ENCODE data around the gene FBN1.

Gene FBN1

DNA sequence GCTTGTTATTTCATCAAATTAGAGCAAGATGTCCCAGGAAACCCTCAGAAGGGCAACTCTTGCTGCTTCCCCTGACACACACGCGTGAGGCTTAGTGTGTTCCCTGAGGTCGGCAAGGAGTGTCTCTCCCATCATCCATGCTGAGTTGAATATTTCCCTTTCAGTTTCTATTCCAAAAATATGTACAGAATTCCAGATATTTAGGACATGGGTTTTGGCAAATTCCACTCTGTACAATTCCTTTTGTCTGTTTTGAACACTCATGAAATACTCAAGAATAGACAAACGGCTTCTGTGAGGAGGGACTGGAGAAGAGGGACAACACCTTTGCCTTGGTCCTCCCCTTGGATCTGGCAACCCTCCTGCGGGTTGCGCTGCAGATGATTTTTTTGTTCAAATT is 176.2 kb downstream of the FBN1 start:
- no peak for DNase-seq (ENCODE audit: low spot score)

DNA sequence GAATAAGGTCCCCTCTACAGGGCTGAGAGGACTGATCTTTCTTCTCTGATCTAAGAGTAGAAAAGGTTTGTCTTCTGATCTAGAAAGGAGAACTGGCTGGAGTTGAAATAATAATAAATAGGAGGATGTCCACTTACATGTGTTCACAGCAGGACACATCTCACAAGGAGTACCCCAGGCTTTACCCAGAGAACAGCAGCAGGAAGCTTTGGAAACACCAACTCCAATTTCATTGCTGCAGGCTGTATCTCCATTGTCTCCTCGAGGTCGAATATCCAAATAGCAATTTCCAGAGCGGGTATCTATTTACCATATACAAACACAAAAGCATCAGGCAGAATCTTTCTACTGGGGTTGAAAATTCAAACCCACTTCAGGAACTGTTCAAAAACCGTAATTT is 177.7 kb downstream of the FBN1 start:
- DNase-seq (ENCODE audit: low spot score): no peak

DNA sequence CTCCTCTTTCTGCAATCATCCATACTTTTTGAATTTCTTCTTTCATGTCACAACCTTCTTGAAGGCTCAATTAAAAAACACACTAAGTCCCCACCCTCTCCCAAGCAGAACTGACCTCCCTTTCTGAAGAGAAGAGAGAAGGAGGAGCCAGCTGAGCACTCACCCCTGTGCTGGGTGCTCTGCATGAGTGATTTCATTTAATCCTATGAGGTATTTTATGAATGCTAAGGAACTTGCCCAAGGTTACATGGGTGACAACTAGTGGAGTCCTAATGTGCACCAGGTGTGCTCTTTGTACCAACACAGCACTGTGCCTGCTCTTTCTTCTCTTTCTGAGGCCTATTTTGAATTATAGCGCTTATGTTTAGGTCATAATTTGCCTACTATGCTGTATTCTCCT is 178.7 kb downstream of the FBN1 start:
- no peak for DNase-seq (ENCODE audit: low spot score)

DNA sequence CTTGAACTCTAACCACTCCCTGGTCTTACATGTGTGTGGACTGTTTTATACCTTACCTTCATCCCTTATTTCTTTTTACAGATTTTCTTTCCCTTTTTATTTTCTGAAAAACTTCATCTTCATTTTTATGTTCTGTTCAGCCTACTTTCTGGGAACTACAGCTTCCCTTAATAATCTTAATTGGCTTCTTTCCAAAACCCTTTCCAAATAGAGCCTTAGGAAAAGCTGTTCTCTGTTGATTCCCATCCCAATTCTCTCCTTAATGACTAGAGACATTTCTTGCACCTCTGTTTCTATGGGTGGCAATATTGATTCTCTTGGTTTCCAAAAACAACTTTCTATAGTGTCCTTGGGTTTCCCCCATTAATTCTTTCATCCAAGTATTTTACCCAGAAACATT is 179.4 kb downstream of the FBN1 start:
- no peak for DNase-seq (ENCODE audit: low spot score)

DNA sequence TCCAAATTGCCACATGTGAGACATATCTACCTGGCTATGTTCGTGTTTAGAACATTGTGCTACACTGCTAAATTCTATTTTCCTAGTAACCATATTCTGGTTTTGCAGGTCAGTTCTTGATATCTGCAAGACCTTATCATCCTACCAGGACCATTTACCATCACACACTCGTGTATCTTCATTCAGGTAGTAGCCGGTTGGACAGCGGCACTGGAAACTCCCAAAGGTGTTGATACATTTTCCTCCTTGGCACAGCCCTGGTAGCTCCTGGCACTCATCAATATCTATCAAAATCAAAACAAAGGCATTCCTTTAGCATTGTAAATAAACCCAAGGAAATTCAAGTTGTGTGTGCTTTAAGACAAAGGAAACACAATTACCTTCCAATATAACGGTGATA is 180.1 kb downstream of the FBN1 start:
- DNase-seq (ENCODE audit: low spot score): no peak

DNA sequence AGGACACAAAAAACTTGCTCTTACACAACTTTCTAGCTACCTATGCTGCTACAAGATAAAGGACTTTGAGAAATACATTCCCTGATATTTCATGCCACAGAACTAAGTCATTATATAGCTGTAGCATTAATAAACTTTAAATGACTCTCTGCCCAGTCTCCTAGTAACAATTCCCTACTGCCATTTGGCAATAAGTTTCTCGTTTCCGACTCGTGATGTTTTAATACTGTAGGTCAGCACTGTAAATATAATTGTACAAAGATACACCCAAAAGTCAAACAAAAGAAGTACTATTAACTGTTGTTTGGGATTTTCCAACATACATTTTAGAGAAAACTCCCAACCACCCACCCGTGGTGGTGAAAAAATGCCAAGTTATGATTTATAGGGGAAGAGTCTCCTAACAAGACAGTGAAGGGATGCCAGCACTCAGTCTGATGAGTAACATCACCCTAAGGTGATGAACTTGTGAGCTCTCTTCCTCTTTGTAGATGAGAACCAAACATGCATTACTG is 182.1 kb downstream of the FBN1 start:
- DNase-seq (ENCODE audit: low spot score): no peak

DNA sequence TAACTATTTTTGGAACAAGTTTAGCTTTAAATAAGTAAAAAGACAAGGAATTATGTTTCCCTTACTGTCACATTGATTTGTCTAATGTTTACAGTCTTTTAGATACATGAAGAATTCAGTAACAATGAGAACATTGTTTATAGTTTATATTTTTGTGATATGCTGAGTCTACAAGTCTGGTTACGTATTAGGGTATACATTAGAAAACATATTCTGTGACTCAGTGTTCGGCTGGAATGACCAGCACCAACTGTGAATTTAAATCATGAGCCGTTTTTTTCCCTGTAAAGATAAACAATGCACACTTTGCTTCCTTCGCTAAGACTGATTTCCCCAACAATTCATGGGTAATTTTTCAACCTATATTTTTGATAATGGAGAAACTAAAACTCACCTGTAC is 182.8 kb downstream of the FBN1 start:
- DNase-seq (ENCODE audit: low spot score): no peak

DNA sequence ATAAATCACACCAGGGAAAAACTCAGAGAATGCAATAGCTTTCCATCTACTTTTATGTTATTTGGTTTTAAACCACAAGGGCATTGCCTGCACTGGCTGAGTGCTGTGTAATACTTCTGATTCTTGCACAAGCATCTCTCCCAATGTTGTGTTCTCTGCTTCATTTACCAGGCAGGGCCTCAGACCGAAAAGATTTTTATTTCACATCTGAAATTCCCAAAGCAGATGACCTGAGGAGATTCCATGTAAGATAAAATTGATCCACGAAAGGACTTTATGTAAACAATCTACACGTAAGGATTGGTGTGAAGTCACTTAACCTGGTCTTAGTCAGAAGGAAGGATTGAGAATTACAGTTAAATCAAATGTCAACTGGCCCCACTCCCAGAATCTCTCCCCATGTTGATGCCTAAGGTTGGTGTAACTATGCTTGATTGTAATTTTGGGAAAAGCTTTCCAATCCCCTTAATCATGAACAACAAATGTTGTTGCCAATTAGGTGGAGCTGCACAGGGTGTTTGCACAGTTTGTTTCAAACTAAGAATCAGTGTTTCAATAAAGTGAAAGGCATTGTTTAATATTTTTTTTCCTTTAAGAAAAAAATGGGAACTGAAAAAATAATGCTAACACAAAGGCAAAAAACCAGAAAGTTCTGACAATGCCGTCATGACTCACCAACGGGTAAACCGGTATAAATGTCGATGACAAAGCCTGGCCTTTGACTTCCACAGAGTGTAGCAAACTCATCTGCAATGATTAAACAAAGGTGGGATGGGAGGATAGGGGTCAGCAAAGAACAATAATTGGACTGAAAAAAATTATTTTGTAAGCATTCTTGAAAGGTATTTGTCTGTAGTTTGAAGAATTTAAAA is 185.7 kb downstream of the FBN1 start:
- DNase-seq (ENCODE audit: low spot score): no peak

DNA sequence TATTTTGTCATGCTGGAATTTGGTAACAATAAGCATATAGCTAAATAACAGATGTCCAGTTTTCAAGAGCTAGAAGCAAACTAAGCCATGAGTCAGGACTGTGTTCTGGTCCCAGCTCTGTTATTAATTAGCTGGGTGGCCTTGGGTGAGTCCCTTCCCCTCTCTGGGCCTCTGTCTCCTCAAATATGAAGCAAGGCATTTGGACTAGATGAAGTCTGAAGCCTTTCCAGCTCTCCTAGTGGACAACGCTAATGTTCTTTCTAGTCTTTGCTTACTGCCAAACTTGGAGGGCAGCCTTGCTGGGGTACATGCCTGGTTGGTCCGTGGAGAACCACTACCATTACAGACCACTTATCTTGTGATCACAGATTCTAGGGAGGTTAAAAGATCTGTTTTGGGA is 186.6 kb downstream of the FBN1 start:
- no peak for DNase-seq (ENCODE audit: low spot score)

DNA sequence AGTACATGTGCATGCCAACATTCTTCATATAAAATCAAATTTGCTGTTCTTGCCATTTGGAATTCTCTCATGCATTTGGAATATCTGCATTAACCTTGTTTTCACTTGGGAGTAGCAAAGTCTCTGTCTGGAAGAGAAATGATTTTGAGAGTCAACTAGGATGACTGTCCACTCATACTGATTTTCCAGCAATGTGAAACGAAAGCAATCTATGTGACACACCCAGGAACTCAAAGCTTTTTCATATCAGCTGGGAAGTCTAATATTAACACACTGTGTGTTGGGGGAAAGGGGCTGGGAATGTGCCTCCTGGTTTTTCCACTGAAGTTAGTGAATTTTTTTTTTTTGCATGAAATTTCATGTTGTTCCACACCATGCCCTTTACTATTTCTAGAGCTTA is 189.4 kb downstream of the FBN1 start:
- no peak for DNase-seq (ENCODE audit: low spot score)

DNA sequence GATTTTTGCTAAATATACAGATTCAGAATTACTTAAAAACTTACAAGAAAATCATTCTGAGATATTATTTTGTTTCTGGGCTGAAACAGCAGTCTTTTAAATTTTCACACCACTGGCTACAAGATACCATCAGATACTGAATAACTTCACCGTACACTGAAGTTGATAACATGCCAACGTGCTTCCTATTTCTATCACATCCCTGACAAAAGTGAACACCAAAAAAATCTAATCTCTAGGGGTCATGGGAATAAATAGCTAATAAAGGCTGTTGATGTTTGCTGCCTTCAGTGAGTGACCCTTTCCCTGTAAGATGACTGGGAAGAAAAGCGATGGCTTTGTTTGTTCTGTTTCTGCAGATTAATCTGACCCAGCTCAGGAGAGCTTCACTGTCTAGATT is 193.8 kb downstream of the FBN1 start:
- no peak for DNase-seq (ENCODE audit: low spot score)

DNA sequence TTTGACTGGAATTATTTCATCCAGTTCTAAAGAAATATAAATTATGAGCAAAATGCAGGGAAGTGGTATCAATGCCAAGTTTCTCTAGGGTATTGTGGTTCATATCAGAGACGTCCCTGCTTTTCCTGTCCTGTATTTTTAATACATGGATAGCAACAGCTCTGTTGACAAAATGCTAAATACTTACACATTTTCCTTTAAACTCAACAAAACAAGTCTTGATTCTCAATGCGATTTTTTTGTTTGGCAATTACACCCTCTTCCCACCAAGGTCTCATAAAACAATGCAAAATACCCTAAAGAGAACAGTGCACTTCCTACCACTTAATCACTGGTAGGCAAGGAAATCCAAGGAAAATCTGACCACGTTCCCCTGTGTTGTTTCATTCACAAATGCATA is 194.3 kb downstream of the FBN1 start:
- no peak for DNase-seq (ENCODE audit: low spot score)

DNA sequence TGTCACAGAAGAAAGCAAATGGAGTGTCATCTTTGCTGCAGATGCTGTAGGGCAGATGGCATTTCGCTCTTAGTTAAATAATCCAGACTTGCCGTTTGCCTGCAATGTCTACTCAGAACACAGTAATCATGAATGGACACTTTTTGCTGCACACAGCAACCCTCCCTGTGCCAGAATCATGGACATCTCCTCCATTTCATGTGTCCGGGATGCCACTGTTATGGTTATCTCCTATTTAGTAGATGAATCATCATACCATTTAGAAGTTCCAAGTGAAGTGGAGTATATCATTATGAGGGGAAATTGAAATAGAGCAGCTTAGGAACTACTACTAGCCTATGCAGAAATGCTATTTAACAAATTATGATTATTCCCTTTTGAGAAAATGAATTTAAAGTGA is 195.8 kb downstream of the FBN1 start:
- DNase-seq (ENCODE audit: low spot score): no peak

DNA sequence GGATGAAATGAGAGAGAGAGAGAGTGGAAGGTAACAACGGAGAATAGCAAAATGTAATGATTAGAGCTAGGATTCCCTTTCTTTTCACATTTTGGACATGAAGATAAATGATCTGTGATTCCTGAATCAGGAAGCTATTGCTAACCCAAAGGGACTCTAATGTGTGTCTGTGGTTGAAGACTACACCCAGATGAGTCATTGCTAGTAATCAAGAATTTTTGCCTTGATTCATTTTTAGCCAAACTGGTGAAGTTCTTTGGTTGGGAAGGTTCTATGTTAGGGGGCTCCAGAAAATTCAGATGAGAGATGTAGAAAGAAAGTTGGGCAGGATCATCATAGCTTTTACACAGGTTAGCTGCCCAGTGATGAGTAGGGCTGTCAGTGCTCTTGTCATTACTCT is 197.9 kb downstream of the FBN1 start:
- no peak for DNase-seq (ENCODE audit: low spot score)

DNA sequence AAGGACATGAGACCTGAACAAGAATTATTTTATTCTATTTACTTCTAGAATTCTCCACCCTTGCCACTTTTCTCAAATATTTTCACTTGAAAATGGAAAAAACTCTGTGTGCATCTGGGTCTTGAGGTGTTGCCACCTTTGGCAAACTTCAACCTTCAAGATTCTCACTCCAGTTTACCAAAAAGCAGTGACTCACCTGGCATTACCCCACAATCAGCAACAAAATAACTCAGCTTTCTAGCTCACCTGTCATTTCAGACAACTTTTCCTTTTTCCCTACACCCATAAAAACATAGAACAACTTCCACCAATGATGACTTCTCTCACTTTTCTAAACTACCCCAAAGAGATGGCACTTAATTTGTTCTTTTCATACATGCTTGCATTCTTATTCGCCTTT is 198.5 kb downstream of the FBN1 start:
- no peak for DNase-seq (ENCODE audit: low spot score)

DNA sequence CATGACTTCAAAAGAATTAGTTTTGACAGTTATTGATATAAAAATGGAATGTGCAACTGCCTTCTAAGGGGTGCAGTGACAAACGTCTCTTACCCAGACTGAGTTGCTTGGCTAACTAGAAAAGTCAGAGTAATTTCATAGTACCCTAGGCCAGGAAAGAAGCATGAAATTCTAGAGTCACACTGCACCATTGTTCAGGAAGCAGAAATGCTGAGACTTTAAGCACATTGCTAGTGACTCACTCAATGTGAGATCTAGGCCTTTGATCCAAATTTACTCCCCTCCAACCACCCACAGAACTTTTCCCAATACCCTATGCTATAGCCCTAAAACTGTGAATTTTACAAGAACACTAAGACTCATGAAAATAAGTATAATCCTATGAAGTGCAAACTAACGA is 203.5 kb downstream of the FBN1 start:
- DNase-seq (ENCODE audit: low spot score): no peak

DNA sequence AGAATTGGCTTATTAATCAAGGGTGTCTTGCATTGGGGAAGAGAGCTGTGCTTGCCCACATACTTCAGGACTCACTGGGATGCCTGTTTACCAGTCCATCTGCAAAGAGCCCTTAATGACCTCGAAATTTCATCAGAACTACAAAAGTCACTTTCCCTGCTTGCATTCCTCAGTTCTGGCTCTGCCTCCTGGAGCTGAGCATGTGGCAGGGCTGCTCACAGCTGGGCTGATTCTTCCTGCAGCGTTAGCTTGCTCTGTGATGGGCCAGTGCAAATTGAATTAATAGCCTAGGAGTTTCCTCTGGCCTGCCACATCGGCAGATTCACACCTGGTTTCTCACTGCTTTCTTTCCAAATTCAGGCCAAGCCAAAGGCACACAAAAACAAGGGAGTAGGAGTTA is 205.4 kb downstream of the FBN1 start:
- DNase-seq (ENCODE audit: low spot score): no peak

DNA sequence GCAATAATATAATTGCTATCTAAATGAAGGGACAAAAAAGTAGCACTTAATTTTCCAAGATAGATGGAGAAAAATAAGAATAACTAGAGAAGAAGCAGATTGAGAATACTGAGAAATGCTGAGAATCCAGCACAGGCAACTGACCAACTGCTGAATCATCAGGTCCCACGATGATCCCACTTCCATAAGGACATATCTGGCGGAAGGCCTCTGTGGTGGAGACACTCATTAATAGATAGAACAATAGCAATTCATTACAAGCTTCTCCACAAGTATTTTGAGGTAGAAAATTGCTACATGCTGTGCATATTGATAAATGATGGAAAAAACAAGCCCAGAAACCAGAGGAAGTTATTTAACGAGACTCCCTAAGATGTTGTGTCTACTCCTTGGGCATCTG is 208.3 kb downstream of the FBN1 start:
- no peak for DNase-seq (ENCODE audit: low spot score)

DNA sequence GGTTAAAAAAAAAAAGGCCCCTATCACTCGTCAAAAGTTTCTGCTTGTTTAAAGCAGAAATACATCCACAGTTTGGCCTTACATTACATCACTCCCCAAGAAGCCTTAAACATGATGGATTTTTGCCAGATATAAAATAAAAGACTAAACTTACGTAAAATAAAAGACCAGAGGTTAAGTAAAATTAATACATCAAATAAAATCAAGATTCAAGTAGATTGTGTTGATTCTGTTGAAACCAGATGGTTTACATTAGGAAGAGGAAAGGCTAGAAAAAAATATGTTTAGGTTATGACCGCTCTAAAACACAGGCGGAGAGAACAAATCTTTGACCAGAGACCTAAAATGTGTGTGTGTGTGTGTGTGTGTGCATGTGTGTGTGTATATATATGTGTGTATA is 210.2 kb downstream of the FBN1 start:
- no peak for DNase-seq (ENCODE audit: low spot score)

DNA sequence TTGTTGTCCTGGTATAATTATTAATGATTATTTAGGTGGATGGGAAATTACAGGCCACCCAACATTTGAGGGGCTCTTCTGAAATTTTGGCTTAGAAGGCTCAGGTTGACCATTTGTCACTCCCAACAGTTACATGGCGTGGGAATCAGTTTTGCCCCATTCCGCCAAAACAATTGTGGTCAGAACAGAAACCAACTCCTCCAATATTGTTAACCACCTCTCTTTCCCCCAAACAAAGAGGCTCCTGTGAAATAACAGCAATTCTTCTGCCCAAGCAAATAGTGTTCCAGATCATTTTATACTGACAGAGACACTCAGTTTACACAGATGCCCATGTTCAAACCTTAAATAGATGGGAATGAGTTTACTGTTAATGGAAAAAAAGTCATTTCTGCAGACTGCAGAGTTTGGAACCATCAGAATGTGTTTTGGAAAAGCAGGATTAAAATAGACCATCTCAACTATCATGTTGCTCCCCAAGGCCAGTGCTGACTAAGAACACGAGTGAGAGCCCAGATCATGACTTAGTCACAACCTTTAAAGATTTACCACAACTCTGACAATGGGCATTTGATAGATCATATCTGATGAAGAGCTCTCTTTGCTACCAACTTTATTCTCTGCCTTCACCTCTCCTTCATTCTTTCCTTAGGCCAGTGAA is 212.2 kb downstream of the FBN1 start:
- no peak for DNase-seq (ENCODE audit: low spot score)

DNA sequence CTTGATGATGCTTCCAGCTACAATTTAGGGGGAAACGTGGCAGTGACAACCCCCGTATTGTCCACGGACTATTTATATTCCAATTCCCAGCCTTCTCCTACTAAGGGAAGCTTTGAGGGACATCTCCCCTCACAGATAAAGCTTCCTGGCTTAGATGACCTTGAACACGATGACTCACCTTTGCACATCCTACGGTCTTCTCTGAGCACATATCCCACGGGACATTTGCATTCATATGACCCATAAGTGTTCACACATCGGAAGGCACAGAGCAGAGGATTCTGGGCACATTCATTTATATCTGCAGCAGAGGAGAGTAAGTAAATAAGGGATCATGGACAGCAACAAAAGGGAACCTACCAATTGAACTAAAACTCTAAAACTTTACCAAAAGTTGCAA is 212.8 kb downstream of the FBN1 start:
- no peak for DNase-seq (ENCODE audit: low spot score)

DNA sequence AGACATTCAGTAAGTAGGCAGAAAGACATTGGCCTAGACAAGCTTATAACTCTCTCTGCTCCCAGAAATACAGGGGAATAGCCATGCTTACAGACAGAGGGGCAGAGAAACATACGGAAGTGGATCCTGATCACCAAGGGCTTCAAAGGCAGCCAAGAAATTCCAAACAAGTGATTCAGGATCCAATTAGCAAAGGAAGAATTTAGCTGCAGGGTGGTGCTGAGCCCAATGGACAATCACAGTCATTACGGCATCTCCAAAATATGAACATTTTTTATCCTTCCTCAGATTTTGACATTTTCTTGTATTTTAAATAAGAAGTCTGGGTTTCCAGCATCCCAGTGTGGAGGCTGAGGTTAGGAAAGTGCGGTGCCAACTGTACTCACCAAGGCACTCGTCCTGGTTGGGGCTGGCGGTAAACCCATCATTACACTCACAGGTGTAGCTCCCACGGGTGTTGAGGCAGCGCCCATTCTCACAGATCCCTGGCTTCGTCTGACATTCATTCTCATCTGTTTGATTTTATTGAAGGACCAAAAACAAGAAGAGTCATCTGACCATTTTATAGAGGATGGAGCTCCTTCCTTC is 217.5 kb downstream of the FBN1 start:
- no peak for DNase-seq (ENCODE audit: low spot score)

DNA sequence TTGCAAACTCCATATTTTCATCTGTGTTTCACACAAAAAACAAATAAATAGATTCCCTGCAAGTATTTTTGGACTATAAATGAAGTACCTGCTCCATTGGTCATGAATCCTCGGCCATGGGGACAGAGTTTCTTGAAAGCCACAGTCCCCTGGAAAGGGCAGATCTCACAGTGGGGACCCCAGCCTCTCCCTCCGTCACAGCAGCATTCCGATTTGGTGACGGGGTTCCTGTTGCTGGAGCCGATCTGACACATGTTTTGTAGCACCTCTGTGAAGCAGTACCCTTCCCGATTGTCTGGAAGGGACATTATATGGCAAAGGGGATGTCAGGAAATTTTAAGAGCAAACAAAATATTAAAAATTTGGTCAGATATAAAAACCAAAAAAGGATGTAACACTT is 218.0 kb downstream of the FBN1 start:
- DNase-seq (ENCODE audit: low spot score): no peak

All from putamen (tissue), 1 donor.